Measurements from ENCODE around the gene RBBP8NL.

- TF ChIP-seq CTCF (IDR thresholded peaks at IDR 0.05; ENCODE audit: control extremely low read depth in 1 of 3, insufficient read depth in 1 of 3, low read depth in 1 of 3, low read length in 3 of 3) (peak in 2 of 3 experiments; percentile 3 to 11; a peak in 2 of 4 replicates), POLR2A (IDR thresholded peaks at IDR 0.05; ENCODE audit: control extremely low read depth in 1 of 2, low read depth in 2 of 2, low read length in 2 of 2) (0 out of 3 replicates have a peak, but pooled peaks of 1 of the 2 experiments have one; percentile 41), EZH2 (IDR thresholded peaks at IDR 0.05; ENCODE audit: low read depth, low read length, severe bottlenecking) (no peak), ATF3 (IDR thresholded peaks at IDR 0.05; ENCODE audit: insufficient read depth, low read depth, low read length) (no peak), SP1 (IDR thresholded peaks at IDR 0.05; ENCODE audit: low read depth, low read length) (no peak), SIN3A (conservative IDR thresholded peaks at IDR 0.05 in 1 of 2, IDR thresholded peaks at IDR 0.05 in 1 of 2; ENCODE audit: low read depth in 1 of 2, low read length in 2 of 2) (no peak), CHD1 (IDR thresholded peaks at IDR 0.05; ENCODE audit: low read depth, low read length) (no peak), RAD21 (IDR thresholded peaks at IDR 0.05 in 1 of 2, conservative IDR thresholded peaks at IDR 0.05 in 1 of 2; ENCODE audit: low read depth in 2 of 2, low read length in 2 of 2) (peak in 1 of 2 experiments; percentile 44; a peak in 2 of 4 replicates)
These were observed 64.1 kb downstream of the RBBP8NL start for GRCh38 chr20:62362991-62363919.

Data from H1 (cell line).